NCI-H2107 treated with DMSO at 0.1 percent for 48 hours (cell line): ENCODE results near the gene PPP2R2D.
"Not testable (repeated sequence)": the region's sequence is repeated elsewhere in the genome, so short reads cannot be mapped to it uniquely, and the experiment has no call there.

Experiments used
- DNase-seq: peaks from one replicate; lab custom pipeline; 2025; ENCODE audit not compliant: unreplicated experiment; lab: John Stamatoyannopoulos, UW

The PPP2R2D gene

GRCh38 chr10:131866673-131867072 lies 34.1 kb upstream of the PPP2R2D start:
- no peak for DNase-seq

- DNase-seq: no peak
Measured at GRCh38 chr10:131868436-131868835, 32.4 kb upstream of the PPP2R2D start.

- no peak for DNase-seq
Measured at GRCh38 chr10:131869344-131869743, 31.5 kb upstream of the PPP2R2D start.

- no peak for DNase-seq
Measured at GRCh38 chr10:131870411-131870810, 30.4 kb upstream of the PPP2R2D start.

GRCh38 chr10:131870831-131871672 lies 29.8 kb upstream of the PPP2R2D start:
- no peak for DNase-seq

GRCh38 chr10:131871673-131872005 lies 29.2 kb upstream of the PPP2R2D start:
- DNase-seq: no peak

- no peak for DNase-seq
Measured at GRCh38 chr10:131872011-131872826, 28.6 kb upstream of the PPP2R2D start.

- peak; percentile 2 for DNase-seq
Measured at GRCh38 chr10:131872827-131873375, 27.9 kb upstream of the PPP2R2D start.

GRCh38 chr10:131874991-131875451 lies 25.8 kb upstream of the PPP2R2D start:
- DNase-seq: peak; percentile 76

- no peak for DNase-seq
Measured at GRCh38 chr10:131875501-131875900, 25.3 kb upstream of the PPP2R2D start.

GRCh38 chr10:131876017-131876416 lies 24.8 kb upstream of the PPP2R2D start:
- DNase-seq: no peak

GRCh38 chr10:131876508-131876907 lies 24.3 kb upstream of the PPP2R2D start:
- no peak for DNase-seq

GRCh38 chr10:131880016-131880590 lies 20.7 kb upstream of the PPP2R2D start:
- DNase-seq: no peak

- no peak for DNase-seq
Measured at GRCh38 chr10:131881104-131881880, 19.5 kb upstream of the PPP2R2D start.

- no peak for DNase-seq
Measured at GRCh38 chr10:131882151-131882550, 18.7 kb upstream of the PPP2R2D start.

GRCh38 chr10:131882590-131883451 lies 18.0 kb upstream of the PPP2R2D start:
- no peak for DNase-seq

GRCh38 chr10:131883621-131884393 lies 17.0 kb upstream of the PPP2R2D start:
- not testable (repeated sequence) for DNase-seq

GRCh38 chr10:131885391-131886165 lies 15.2 kb upstream of the PPP2R2D start:
- DNase-seq: no peak
